ENCODE data around the gene MTOR.

- TF ChIP-seq, protein P1, sequence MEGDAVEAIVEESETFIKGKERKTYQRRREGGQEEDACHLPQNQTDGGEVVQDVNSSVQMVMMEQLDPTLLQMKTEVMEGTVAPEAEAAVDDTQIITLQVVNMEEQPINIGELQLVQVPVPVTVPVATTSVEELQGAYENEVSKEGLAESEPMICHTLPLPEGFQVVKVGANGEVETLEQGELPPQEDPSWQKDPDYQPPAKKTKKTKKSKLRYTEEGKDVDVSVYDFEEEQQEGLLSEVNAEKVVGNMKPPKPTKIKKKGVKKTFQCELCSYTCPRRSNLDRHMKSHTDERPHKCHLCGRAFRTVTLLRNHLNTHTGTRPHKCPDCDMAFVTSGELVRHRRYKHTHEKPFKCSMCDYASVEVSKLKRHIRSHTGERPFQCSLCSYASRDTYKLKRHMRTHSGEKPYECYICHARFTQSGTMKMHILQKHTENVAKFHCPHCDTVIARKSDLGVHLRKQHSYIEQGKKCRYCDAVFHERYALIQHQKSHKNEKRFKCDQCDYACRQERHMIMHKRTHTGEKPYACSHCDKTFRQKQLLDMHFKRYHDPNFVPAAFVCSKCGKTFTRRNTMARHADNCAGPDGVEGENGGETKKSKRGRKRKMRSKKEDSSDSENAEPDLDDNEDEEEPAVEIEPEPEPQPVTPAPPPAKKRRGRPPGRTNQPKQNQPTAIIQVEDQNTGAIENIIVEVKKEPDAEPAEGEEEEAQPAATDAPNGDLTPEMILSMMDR (conservative IDR thresholded peaks at IDR 0.05): no peak
- TF ChIP-seq ZFX (IDR thresholded peaks at IDR 0.05): no peak
These were observed 25.0 kb downstream of the MTOR start for GRCh38 chr1:11237356-11237755.
